GM23338 (cell line): ENCODE data around the gene COX20. TPM values are rescaled to one million over a fixed set of nuclear protein-coding genes. Genes with fewer than 3 reads are reported as not detected.

Source experiments
- ATAC-seq: fragments of 200-7000 bp; cut with Tn5 transposase; 3 replicates; pipeline ENCODE4 v1.9.1; 2020
- DNase-seq: peaks from one replicate; pipeline ENCODE4 v3.0.0-alpha.2; 2015; ENCODE audit warnings: low spot score
- H2AFZ ChIP-seq: fragments of 200-600 bp; sonication (generic); 2 replicates; pipeline ENCODE4 v1.8.0; 2016; ENCODE audit warnings: antibody characterized with exemption, mild to moderate bottlenecking, moderate library complexity
- H3F3A ChIP-seq: fragments of 200-600 bp; sonication (generic); replicated peaks from 2 replicates; pipeline ENCODE4 v1.8.0; 2017; ENCODE audit warnings: antibody characterized with exemption, mixed run types, low read depth
- H3K27ac ChIP-seq: fragments of 200-600 bp; sonication (generic); 2 replicates; pipeline ENCODE4 v1.6.1; 2016; ENCODE audit warnings: low read depth
- H3K27me3 ChIP-seq: fragments of 200-600 bp; sonication (generic); 2 replicates; pipeline ENCODE4 v1.8.0; 2016; ENCODE audit warnings: mild to moderate bottlenecking, mixed run types, moderate library complexity; ENCODE audit not compliant: insufficient read depth
- H3K36me3 ChIP-seq: fragments of 200-600 bp; sonication (generic); 2 replicates; pipeline ENCODE4 v1.8.0; 2016; ENCODE audit warnings: mild to moderate bottlenecking; ENCODE audit not compliant: insufficient read depth
- H3K4me1 ChIP-seq: fragments of 200-600 bp; sonication (generic); 2 replicates; pipeline ENCODE4 v1.8.0; 2016; ENCODE audit warnings: mild to moderate bottlenecking, moderate library complexity; ENCODE audit not compliant: insufficient read depth
- H3K4me2 ChIP-seq: fragments of 200-600 bp; sonication (generic); 2 replicates; pipeline ENCODE4 v1.7.1; 2017; ENCODE audit warnings: mixed run types
- H3K4me3 ChIP-seq: fragments of 200-600 bp; sonication (generic); 2 replicates; pipeline ENCODE4 v1.6.1; 2016; ENCODE audit warnings: mixed run types
- H3K79me2 ChIP-seq: fragments of 200-600 bp; sonication (generic); replicated peaks from 2 replicates; pipeline ENCODE4 v1.8.0; 2017; ENCODE audit warnings: mild to moderate bottlenecking; ENCODE audit not compliant: insufficient read depth
- H3K9me2 ChIP-seq: fragments of 200-600 bp; sonication (generic); 2 replicates; pipeline ENCODE4 v1.8.0; 2017; ENCODE audit not compliant: insufficient read depth
- H4K20me1 ChIP-seq: fragments of 200-600 bp; sonication (generic); replicated peaks from 2 replicates; pipeline ENCODE4 v1.8.0; 2017; ENCODE audit warnings: mild to moderate bottlenecking; ENCODE audit not compliant: insufficient read depth
- H3K27ac Mint-ChIP-seq: 2 replicates; pipeline ENCODE4 v1.8.0; 2020; ENCODE audit warnings: inconsistent platforms, mild to moderate bottlenecking, moderate library complexity, mixed read lengths
- H3K27me3 Mint-ChIP-seq: 3 replicates; pipeline ENCODE4 v1.8.0; 2022; ENCODE audit warnings: low read depth, mild to moderate bottlenecking, moderate library complexity, mixed read lengths, inconsistent platforms; ENCODE audit not compliant: insufficient read depth, poor library complexity
- H3K36me3 Mint-ChIP-seq: 3 replicates; pipeline ENCODE4 v1.8.0; 2021; ENCODE audit warnings: low read depth, mild to moderate bottlenecking, inconsistent platforms, moderate library complexity, mixed read lengths
- H3K4me1 Mint-ChIP-seq: 3 replicates; pipeline ENCODE4 v1.8.0; 2020; ENCODE audit warnings: mild to moderate bottlenecking, inconsistent platforms, mixed read lengths
- H3K4me3 Mint-ChIP-seq: 3 replicates; pipeline ENCODE4 v1.8.0; 2021; ENCODE audit warnings: moderate library complexity, mild to moderate bottlenecking, inconsistent platforms, mixed read lengths
- H3K9me3 Mint-ChIP-seq: 3 replicates; pipeline ENCODE4 v1.8.0; 2020; ENCODE audit warnings: moderate library complexity, mild to moderate bottlenecking, inconsistent platforms, mixed read lengths
- CREB1 ChIP-seq: fragments of 250-450 bp; sonication (Bioruptor Pico); IDR thresholded peaks from 2 replicates; pipeline ENCODE4 v1.5.0; 2020; ENCODE audit warnings: low read depth, mild to moderate bottlenecking, moderate library complexity
- CTCF ChIP-seq, 2 experiments: fragments of 200-600 bp in 1 of 2; sonication (generic) in 1 of 2; conservative IDR thresholded peaks; 2 replicates each; pipeline versions ENCODE4 v1.5.1 to v1.6.1; 2016 to 2017; ENCODE audit warnings: antibody characterized with exemption in 2 of 2, low read depth in 2 of 2, mild to moderate bottlenecking in 2 of 2, moderate library complexity in 1 of 2
- ETS1 ChIP-seq: IDR thresholded peaks from 2 replicates; pipeline ENCODE4 v1.6.1; 2016; ENCODE audit warnings: antibody characterized with exemption
- JUNB ChIP-seq: IDR thresholded peaks from one replicate; pipeline ENCODE4 v1.6.1; 2016; ENCODE audit warnings: antibody characterized with exemption; ENCODE audit not compliant: unreplicated experiment
- POLR2AphosphoS5 ChIP-seq: IDR thresholded peaks from 2 replicates; pipeline ENCODE4 v1.6.1; 2016; ENCODE audit warnings: antibody characterized with exemption, low read depth
- REST ChIP-seq: IDR thresholded peaks from one replicate; pipeline ENCODE4 v1.6.1; 2018; ENCODE audit warnings: antibody characterized with exemption; ENCODE audit not compliant: unreplicated experiment
- STAT1 ChIP-seq: IDR thresholded peaks from one replicate; pipeline ENCODE4 v1.6.1; 2016; ENCODE audit warnings: antibody characterized with exemption; ENCODE audit not compliant: unreplicated experiment
- ZNF114 ChIP-seq: fragments of 250-450 bp; sonication (Bioruptor Pico); IDR thresholded peaks from 2 replicates; pipeline ENCODE4 v1.5.0; 2020; ENCODE audit warnings: mild to moderate bottlenecking, moderate library complexity
- ZNF462 ChIP-seq: fragments of 250-450 bp; sonication (Bioruptor Pico); IDR thresholded peaks from 2 replicates; pipeline ENCODE4 v1.5.0; 2020; ENCODE audit warnings: mild to moderate bottlenecking, moderate library complexity
- polyA plus RNA-seq: library from polyadenylated mRNA; unstranded; fragments of >200 nt; fragmentation: Nextera tagmentation; extraction: Ambion mirVana; gene quantifications from 2 replicates; pipeline ENCODE4 v1.2.1, GENCODE V29; 2016
- total RNA-seq: library from RNA; depleted of rRNA; stranded (reverse); fragments of >200 nt; shearing (Covaris generic); gene quantifications from 2 replicates; pipeline ENCODE4 v1.2.3, GENCODE V29; 2014

The COX20 gene
- total and polyA plus RNA-seq, 2 experiments from 2014 or later: 19.3 to 175 TPM

GRCh38 chr1:244852694-244853093 lies 17.2 kb downstream of the COX20 start:
- Histone ChIP-seq H3K79me2 (peaks cover 67% of the 10 kb centered on the region), H3K9me2 (no peaks in the 10 kb centered on the region), H3K4me3 (no peak overlapping the region), H4K20me1 (peaks cover 59% of the 10 kb centered on the region), H3K27me3 (no peaks in the 10 kb centered on the region), H3F3A (peaks cover 28% of the 10 kb centered on the region), H3K27ac (no peak overlapping the region), H3K4me2 (no peak overlapping the region), H3K36me3 (peaks cover 86% of the 10 kb centered on the region), H2AFZ (no peak overlapping the region), H3K4me1 (no peaks in the 10 kb centered on the region)
- H3K4me1 Mint-ChIP-seq: peaks cover 18% of the 10 kb centered on the region
- H3K4me3 Mint-ChIP-seq: no peak overlapping the region
- H3K9me3 Mint-ChIP-seq: no peaks in the 10 kb centered on the region
- DNase-seq: no peak
- no peak for TF ChIP-seq ETS1
- TF ChIP-seq CREB1: no peak
- TF ChIP-seq JUNB: no peak
- TF ChIP-seq CTCF (conservative IDR thresholded peaks at IDR 0.05; ENCODE audit: low read depth in 2 of 2): no peak
- no peak for TF ChIP-seq POLR2AphosphoS5
- TF ChIP-seq STAT1: no peak
- TF ChIP-seq ZNF114 (CRISPR knock-in tag): no peak
- TF ChIP-seq ZNF462 (CRISPR knock-in tag): no peak
- TF ChIP-seq REST: no peak
- H3K36me3 Mint-ChIP-seq: peaks cover 97% of the 10 kb centered on the region
- no peak overlapping the region for H3K27ac Mint-ChIP-seq
- ATAC-seq: no peak
- H3K27me3 Mint-ChIP-seq: peaks cover 3% of the 10 kb centered on the region
